GM18502 (cell line): ENCODE results near the gene CAMTA2.
A peak's percentile ranks its signal among the peaks of the same experiment; 100 is the strongest.
"Not testable (repeated sequence)": the region's sequence is repeated elsewhere in the genome, so short reads cannot be mapped to it uniquely, and the experiment has no call there.

Experiments
- ATAC-seq: cut with Tn5 transposase; IDR thresholded peaks from one replicate; pipeline ENCODE4 v1.9.1; 2021; ENCODE audit warnings: mild to moderate bottlenecking; ENCODE audit not compliant: unreplicated experiment, poor library complexity

The CAMTA2 gene

GRCh38 chr17:4986951-4987766 is at the start of gene CAMTA2:
Gene CAMTA2 (minus strand): TSS chr17:4987675. CDS start chr17:4986222, 1,453 bp downstream.
- ATAC-seq = peak; percentile 75

GRCh38 chr17:5035315-5035714 is 47.8 kb upstream of the CAMTA2 start, which contains the start of gene SLC52A1:
Gene SLC52A1 (minus strand): TSS chr17:5035426. CDS start chr17:5034606, 820 bp downstream.
- ATAC-seq = no peak

- no peak for ATAC-seq
Measured at GRCh38 chr17:5034651-5035050, 47.2 kb upstream of the CAMTA2 start.

GRCh38 chr17:5034063-5034462 is 46.6 kb upstream of the CAMTA2 start:
- ATAC-seq = no peak

GRCh38 chr17:5033352-5034015 is 46.0 kb upstream of the CAMTA2 start:
- no peak for ATAC-seq

- no peak for ATAC-seq
Measured at GRCh38 chr17:5032865-5033264, 45.4 kb upstream of the CAMTA2 start.

GRCh38 chr17:5031365-5032082 is 44.0 kb upstream of the CAMTA2 start:
- ATAC-seq = peak; percentile 65

- ATAC-seq = not testable (repeated sequence)
Measured at GRCh38 chr17:5030168-5030567, 42.7 kb upstream of the CAMTA2 start.

GRCh38 chr17:5027916-5028315 is 40.4 kb upstream of the CAMTA2 start:
- ATAC-seq = no peak

GRCh38 chr17:5027299-5027698 is 39.8 kb upstream of the CAMTA2 start:
- no peak for ATAC-seq

GRCh38 chr17:5024604-5025003 is 37.1 kb upstream of the CAMTA2 start:
- ATAC-seq = no peak

GRCh38 chr17:5023588-5024147 is 36.2 kb upstream of the CAMTA2 start:
- no peak for ATAC-seq

- ATAC-seq = no peak
Measured at GRCh38 chr17:5022171-5022711, 34.8 kb upstream of the CAMTA2 start.

GRCh38 chr17:5020502-5021023 is 33.1 kb upstream of the CAMTA2 start:
- no peak for ATAC-seq

GRCh38 chr17:5019475-5019956 is 32.0 kb upstream of the CAMTA2 start:
- ATAC-seq = no peak

GRCh38 chr17:5014357-5014756 is 26.9 kb upstream of the CAMTA2 start:
- no peak for ATAC-seq

GRCh38 chr17:5011928-5012327 is 24.5 kb upstream of the CAMTA2 start:
- ATAC-seq = no peak

GRCh38 chr17:5003214-5003867 is 15.9 kb upstream of the CAMTA2 start:
- ATAC-seq = no peak

GRCh38 chr17:5002121-5002788 is 14.8 kb upstream of the CAMTA2 start:
- ATAC-seq = no peak
